Effector CD8-positive, alpha-beta T cell (primary cell): Measurements from ENCODE around the gene NAXD.
"Not testable (repeated sequence)": the region's sequence is repeated elsewhere in the genome, so short reads cannot be mapped to it uniquely, and the experiment has no call there.

Experiments used
- DNase-seq: peaks from one replicate; lab custom pipeline; 2025; lab: John Stamatoyannopoulos, UW

The NAXD gene

DNA sequence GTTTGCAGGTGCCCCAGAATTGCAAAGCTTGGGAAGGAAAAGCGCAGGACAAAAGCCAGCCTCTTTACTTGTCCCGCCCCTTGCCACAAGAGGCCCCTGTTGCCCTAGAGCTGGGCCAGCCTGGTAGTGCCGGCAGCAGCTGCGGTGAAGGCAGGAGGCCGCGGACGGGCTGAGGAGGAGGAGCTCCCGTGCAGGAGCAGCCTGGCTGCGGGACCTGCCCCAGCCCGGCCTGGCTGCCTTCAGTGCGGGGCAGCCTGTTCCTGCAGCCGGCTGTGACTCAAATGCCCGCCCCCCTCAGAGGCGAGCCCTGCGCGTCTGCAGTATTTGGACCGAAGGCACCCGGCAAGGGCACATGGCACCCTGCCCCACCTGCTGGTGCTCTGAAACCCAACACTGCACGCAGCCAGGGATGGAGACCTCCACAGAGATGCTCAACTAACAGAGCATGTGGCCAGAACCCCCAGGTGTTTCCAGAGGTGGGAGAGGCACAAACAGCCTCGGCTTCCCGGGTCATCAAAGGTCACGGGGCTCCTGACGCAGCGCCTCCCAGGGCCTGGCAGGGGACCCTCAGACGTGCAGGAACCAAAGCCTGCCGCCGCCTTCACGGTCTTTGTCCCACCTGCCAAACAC lies 29.7 kb downstream of the NAXD start:
- DNase-seq, result peak; percentile 21

DNA sequence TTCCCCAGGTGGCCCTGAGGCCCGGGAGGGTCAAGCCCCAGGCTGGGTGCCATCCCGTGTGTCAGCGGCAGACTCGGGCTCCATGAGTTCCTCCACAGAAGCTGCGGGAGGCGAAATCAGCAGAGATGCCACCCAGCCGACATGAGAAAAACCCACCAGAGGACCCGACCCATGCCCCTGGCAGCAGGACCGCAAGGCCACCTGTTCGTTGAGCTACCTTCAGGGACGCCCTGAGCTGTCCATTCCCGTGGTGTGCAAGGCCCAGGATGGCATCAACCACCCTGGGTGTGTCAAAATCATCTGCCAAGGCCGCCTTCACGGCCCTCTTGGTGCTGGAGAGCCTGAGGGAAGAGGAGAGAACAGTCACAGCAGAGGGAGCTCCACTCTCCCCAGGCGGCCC lies 30.4 kb downstream of the NAXD start:
- no peak for DNase-seq

DNA sequence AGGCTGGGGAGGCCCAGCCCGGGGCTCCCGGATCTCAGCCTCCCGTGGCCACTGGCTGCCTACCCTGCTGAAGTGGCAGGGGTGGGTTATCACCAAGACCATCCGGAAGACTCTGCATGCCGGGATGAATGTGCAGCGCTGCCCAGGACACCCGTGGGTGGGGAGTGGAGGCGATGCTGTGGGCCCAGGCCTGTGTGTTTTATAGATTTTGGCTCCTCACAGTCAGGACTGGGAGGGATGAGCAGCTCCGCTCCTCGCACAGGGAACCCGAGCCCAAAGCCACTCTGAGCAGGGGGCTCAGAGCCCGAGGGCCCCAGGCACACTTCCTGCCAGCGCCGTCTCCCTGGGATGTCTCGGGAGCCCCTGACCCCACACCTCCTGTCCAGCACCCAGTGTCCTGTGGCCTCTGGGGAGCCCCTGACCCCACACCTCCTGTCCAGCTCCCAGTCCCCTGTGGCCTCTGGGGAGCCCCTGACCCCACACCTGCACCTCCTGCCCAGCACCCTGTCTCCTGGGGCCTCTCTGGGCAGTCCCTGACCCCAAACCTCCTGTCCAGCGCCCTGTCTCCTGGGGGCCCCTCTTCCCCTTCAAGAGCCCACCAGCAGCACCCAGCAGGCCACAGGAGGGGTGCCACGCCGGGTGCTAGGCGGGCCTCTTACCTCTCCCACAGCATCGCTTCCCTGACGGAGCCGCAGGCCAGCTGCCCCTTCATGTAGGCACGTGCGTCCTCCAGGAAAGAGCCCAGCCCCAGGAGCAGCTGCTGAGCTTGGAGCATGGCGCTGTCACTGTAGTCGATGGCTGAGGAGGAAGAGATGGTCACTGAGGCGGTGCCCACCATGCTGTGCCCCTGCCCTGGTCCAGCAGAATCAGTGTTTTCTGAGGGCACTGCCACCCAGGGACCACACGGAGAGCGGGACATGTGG lies 31.4 kb downstream of the NAXD start:
- DNase-seq, result no peak

DNA sequence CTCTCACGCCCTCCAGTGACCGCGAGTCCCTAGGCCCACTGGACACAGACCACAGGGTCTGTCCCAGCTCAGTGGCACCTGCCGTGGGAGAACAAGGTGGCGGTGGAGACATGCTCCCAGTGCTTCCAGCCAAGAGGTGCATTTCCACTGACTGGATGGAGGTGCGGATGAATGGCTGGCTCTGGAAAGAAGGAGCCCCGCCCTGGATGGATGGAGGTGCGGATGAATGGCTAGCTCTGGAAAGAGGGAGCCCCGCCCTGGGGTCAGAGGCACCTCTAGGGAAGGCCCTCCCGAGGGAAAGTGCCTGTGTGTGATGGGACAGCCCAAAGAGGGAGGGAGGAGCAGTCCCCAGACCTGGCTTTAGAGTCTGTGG lies 32.0 kb downstream of the NAXD start:
- no peak for DNase-seq

DNA sequence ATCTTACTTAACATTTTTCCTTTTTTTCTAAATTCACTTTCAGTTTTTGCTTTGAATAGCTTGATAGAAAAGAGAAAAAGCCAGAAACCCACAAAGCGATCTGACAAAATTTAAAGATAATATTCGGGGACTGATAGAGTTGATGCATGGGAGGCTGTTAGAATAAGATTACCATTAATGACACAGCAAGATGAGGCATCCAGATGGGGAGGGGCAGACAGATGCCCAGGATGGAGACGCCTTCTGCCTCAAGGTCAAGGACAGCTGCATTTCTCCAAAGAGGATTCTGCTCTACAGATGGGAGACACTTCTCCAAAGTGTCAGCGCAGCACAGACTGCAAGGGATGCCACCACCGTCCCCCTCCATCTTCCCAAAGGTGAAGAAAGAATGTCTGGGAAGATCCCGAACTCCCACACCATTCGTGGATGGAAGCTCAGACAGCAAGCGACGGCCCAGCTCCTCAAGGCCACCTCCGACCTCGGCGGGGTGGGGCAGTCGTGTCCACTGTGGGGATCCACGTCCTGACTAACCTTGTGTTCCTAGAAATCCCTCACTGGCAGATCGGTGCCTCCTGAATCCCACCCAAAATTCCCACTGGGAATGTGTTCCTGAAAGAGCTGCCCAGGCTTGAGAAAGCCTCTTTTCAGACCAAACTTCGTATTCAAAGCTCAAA lies 32.9 kb downstream of the NAXD start:
- no peak for DNase-seq

DNA sequence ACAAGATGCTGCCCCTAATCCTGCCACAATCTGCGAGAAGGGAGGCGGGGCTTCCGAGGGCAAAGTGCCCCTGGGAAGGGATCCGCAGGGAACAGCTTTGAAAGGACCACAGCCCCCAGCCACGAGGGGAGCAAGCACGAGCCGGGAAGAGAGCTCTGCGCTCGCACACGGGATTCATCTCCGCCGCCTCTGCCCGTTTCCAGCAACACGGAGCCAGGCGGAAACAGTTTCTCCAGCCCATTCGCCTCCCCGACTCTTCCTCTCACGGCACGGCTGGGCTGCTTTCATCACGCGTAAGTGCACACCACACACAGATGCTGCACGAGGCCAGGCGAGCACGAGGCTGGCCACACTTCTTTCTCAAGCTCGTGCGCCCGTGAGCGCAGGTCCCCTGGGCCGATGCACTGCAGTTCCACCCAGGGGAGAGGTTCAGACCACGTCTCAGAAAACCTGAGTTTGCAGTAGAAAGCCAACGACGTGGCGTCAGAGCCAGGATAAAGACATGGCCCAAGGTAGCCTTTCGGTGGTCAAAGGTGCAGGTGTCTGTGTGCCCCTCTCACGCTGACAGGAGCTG lies 33.6 kb downstream of the NAXD start:
- no peak for DNase-seq

DNA sequence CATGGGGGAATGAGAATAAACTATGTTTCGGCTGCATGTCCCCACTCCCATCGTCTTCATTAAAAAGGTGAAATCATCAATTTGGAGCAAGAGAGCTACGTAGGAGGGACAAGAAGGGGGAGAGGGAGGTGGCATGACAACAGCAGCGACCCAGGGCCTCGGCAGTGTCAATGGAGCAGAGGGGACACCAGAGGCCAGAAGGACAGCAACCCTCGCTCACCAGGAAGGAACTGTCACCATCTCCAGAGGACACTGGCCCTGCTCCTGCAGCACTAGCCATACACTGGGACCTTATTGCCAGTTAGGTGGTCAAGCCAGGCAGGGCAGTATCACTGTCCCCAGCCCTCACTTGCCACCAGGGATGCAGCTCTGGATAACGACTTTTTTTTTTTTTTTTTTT lies 34.2 kb downstream of the NAXD start:
- DNase-seq, result no peak

DNA sequence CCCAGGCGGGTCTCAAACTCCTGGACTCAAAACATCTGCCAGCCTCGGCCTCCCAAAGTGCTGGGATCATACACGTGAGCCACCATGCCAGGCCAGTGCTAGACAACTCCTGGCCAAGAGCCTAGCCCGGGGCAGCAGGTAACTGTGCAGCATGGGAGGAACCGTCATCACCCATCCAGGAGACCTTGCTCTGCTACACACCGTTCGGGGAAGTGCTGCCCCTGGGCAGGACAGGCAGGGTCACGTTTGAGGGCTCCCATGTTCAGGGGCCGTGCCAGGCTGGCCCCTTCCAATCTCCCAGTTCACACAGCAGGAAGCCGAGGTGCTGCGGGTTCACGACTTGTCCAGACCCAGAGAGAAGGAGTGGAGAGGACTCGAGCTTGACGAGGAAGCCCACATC lies 35.1 kb downstream of the NAXD start:
- DNase-seq, result no peak

DNA sequence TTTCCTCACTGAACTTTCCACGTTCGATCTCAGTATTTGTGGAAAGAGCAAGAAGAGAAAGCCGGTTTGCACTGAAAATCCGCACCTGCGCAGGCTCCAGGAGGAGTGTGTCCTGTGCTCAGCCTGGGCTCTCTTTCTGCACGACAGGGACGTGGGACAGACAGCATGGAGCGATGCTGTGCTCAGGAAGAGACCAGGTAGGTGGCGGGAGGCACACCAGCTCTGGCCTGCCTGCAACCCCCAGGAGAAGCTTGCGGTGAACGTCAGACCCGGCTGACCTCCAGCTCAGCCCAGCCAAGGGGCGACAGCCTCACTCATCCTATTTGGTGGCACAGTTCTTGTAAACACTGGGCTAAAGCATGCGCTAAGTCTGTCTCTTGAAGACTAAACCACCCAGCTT lies 35.9 kb downstream of the NAXD start:
- DNase-seq, result no peak

DNA sequence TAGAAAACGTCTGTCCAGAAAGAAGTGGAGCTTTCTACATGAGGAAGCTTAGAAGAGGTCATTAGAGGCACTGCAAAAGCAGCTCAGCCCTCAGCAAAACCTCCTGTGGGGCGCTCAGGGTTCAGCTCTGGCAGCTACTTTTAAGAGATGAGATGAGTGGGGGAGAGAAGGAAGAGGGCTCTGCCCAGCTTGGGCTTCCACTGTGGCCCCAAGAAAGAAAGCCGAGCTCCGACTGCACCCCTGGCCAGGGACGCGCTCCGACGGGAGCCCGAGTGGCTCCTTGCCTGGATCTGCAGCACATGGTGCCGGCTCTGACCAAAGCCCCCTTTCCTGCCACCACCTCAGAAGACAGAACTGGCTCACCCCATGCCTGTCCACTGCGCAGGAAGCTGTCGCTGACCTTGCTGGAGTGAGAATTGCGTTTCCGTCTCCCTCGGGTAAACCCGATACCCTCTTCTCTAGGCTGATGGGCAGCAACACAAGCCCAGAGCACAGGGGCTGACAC lies 36.4 kb downstream of the NAXD start:
- DNase-seq, result no peak

DNA sequence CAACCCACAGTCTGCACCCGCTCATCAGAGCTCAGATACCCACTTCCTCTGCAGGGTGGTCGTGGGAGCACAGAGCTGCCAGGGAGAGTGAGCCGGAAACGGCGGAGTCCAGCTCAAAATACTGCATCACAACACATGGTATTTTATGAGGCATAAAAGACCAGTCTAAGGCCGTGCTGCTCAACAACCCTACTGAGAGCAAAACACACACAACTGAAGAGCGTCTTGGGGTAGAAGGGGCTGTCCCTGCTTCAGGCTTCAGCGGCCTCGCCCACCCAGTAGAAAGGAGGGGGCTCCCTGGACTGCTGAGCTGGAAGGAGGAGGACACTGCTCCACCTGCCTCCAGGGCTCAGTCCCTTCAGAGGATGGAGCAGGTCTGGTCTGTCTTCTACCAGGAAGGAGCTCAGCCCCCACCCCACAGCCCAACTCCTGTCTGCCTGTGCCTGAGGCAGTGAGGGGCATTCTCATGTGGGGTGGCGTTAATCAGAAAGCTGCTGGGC lies 36.9 kb downstream of the NAXD start:
- no peak for DNase-seq

DNA sequence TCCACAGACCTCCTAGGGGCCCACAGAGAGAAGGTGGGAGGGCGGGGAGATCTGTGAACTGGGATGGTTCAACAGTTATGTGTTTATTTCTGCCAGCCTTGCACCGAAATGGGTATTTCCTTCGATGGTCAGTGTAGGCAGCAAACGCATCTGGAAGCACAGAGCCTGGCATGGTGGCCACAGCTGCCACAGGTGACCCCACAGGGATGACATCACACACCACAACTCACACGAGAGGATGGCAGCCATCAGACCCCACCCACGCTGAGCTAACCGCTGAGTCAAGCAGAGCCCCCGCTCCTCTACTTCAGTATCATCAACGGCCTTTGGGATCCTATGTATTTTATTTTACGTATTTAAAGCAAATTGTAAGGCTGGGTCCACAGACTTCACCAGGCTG lies 37.4 kb downstream of the NAXD start:
- DNase-seq, result no peak

DNA sequence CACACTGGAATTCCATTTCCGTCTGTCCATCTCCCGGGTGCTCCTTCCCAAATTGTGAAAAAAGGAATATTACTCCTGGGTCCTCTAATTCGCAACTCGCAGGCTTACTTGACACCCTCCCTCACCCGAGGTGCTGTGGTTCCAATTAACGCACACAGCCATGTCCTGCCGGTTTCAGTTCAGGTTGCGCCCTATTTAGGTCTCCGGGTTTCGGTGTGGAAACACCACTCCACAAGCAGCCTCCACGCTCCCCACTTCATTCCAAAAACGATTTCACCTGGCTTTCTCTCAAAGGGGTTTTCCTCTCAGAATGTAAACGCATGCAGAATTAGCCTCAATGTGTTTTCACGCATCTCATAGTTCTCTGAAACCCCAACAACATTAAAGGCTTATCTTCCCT lies 37.9 kb downstream of the NAXD start:
- no peak for DNase-seq

DNA sequence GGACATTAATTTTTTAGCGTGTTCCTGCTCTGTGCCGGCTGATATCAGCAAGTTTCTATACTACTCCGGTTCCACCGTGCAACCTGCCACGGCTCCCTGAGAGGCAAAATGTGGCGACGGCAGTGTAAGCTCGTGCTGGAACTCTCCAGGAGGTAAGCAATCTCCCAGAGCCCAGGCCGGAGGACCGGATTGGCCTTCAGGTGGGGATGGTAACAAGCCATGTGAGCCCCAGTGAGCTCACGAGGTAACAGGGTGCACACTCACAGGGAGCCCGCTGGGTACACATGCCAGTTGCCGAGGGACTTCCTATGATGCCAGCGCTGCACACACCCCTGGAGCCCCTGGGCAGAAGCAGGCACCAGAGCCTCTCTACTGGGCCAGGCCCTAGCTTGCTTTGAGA lies 38.5 kb downstream of the NAXD start:
- no peak for DNase-seq

DNA sequence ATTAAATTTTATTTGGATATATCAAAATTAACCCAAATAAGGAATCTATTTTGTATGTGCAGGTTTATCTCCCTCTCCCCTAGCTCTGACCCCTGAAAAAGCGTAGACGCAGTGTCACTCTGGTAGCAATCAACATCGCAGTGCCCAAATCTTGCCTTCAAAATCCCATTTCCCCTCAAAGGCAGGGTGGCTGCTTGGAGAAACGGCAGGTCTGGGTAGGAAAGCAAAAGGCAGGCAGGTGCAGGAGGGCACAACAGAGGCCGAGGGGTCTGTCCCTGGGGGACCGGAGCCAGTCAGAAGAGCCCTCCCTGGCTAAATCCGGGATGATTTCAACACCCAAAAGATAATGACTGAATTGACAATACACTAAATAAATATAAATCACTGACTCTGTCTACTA lies 41.9 kb downstream of the NAXD start:
- DNase-seq, result no peak

DNA sequence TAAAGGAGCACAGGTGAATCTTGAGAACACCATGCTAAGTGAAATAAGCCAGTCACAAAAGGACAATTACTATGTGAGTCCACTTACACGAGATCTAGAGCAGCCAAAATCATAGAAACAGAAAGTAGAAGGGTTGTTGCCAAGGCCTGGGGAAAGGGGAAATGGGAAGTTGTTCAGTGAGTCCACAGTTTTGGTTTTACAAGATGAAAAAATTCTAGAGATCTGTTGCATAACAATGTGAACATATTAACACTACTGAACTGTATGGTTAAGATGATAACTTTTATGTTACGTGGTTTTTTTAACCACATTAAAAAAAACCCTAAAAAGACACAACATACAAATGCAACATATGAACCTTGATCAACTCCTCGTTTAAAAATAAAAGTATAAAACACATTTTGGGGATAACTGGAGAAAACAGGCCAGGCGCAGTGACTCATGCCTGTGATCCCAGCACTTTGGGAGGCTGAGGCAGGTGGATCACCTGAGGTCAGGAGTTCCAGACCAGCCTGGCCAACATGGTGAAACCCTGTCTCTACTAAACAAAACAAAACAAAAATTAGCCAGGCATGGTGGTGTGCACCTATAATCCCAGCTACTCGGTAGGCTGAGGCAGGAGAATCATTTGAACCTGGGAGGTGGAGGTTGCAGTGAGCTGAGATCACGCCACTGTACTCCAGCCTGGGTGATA lies 43.0 kb downstream of the NAXD start:
- not testable (repeated sequence) for DNase-seq

DNA sequence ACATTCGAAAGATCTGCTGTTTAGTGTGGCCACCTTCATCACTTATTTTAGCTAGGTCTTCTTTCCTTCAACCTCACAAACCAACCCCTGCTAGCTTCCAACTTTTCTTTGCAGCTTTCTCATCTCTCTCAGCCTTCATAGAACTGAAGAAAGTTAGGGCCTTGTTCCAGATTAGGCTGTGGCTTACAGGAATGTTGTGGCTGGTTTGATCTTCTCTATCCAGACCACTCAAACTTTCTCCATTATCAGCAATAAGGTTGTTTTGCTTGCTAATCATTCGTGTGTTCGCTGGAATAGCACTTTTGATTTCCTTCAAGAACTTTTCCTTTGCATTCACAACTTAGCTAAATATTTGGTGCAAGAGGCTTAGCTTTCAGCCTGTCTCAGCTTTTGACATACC lies 45.9 kb downstream of the NAXD start:
- DNase-seq, result no peak

DNA sequence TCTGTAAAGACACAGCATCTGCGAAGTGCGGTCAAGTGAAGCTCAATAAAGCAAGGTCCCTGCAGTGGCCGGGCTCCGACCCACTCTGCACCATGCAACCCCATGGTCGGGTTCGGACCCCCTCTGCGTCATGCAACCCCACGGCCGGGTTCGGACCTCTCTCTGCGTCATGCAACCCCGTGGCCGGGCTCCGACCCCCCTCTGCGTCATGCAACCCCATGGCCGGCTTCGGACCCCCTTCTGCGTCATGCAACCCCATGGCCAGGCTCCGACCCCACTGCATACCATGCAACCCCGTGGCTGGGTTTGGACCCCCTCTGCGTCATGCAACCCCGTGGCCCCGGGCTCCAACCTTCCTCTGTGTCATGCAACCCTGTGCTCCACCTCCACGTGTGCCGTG lies 46.7 kb downstream of the NAXD start:
- no peak for DNase-seq

DNA sequence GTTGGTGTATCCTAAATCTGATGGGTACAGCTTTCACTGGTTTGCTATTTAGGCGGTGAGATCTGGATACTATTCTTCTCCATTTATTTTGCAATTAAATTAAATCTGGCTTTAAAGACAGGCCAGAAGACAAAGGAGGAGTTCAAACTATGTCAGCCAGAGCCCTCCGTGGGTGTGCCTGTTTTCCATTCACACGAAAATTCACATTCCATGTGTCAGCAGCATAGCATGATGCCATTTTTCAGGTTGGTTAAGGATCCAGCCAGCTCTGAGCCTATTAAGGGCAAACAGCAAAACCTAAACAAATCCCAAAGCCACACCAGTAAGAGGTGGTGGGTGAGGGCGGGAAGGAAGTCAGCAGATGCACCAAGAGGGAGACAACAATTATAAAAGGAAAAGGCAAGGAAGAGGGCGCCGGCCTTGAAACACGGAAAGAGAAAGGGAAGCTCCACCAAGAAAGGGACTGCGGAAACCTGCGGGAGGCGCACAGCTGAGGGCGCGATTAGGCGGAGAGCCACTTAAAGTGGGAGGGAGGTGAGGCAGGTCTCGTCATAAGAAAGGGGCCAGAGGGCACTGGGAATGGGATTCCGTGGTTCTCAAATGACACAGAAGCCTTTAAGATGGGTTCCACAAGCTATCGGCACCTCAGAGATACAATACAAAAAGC lies 47.6 kb downstream of the NAXD start:
- DNase-seq, result no peak

DNA sequence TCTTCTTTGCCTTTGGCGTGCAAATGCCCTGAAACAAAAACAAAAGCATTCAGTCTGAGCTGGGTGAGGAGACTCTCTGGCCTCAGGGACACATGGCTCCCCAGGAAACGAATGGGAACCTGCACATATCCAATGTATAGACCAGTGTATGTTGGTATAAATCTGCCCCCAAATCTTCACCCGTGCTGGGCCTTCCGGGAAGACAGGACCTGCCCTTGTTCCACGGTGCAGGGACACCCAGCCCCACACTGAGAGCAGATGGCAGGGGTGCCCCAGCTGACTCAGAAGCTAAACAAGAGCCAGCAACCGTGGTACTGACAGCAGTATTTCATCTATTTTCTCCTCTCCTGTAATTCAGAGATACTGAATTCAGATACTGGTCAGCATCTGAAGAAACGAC lies 48.1 kb downstream of the NAXD start:
- no peak for DNase-seq

DNA sequence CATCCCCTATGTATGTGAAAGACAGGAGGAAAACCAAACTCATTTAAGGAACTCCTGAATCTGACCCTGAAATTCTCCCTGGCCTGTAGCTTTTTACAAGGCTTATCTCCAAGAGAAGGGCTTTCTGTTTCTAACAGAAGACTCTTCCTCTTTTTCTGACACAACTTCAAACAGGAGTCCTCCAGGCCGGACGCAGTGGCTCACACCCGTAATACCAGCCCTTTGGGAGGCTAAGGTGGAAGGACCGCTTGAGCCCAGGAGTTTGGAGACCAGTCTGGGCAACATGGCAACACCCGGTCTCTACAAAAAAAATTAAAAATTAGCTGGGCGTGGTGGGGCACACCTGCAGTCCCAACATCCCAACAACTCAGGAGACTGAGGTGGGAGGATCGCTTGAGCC lies 48.7 kb downstream of the NAXD start:
- DNase-seq, result no peak
